Skeletal muscle satellite cell (primary cell): ENCODE data around the gene FSTL4.

Source experiments
- H3K27me3 ChIP-seq: 2 replicates; pipeline ENCODE4 v1.7.0; 2013; ENCODE audit warnings: low read length; ENCODE audit not compliant: control insufficient read depth, insufficient read depth
- H3K36me3 ChIP-seq: 2 replicates; pipeline ENCODE4 v1.7.0; 2013; ENCODE audit warnings: mild to moderate bottlenecking, control low read depth, low read length; ENCODE audit not compliant: insufficient read depth
- H3K4me1 ChIP-seq: 2 replicates; pipeline ENCODE4 v1.7.0; 2013; ENCODE audit warnings: low read length; ENCODE audit not compliant: control insufficient read depth, insufficient read depth
- H3K4me2 ChIP-seq: 2 replicates; pipeline ENCODE4 v1.7.0; 2013; ENCODE audit warnings: mild to moderate bottlenecking, low read length
- H3K4me3 ChIP-seq: 2 replicates; pipeline ENCODE4 v1.7.0; 2013; ENCODE audit warnings: low read length
- H3K9ac ChIP-seq: 2 replicates; pipeline ENCODE4 v1.7.0; 2013; ENCODE audit warnings: mild to moderate bottlenecking, low read depth, low read length, moderate library complexity
- H3K9me3 ChIP-seq: replicated peaks from 2 replicates; pipeline ENCODE4 v1.7.0; 2013; ENCODE audit warnings: mild to moderate bottlenecking, control low read depth, low read length

Gene FSTL4

DNA sequence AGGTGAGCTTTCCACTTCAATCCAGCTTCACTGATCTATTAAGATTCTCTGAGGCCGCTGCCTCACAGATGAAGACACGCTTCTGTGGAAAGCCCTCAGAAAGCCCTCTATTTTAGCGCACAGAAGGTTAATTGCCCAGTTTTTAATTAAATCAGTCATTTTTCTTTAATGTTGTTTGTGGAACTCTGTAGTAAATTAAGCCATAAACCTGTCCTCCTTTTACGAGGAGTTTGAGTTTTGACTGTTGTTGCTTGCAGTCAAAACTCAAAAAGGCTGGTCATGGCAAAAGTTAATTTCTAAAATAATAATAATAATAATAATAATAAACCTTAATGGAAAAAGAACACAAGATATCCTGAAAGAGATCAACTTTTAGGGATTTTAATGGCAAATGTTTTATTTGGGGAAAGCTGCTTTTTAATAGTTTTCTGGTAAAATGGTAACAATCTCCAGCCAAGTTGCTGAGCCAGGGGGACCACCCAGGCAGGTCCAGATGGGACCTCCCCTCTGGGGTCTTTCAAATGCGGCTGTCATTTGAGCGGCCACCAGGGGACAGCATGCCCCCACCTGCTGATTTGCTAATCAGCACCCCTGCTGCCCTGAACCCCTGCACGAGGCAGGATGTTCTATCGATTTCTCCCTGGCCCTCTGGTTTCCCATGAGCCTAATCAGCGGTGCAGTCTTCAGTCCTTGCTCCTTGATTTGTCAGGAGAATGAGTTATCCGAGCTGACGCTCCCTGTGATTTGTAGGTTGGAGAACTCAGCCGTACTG, 247.2 kb downstream of the FSTL4 start:
- Histone ChIP-seq H3K4me2 (no peak overlapping the region), H3K27me3 (peaks cover 45% of the 10 kb centered on the region)

GRCh38 chr5:133363807-133364587, 248.3 kb downstream of the FSTL4 start:
- Histone ChIP-seq H3K9me3 (no peaks in the 10 kb centered on the region), H3K4me2 (no peak overlapping the region), H3K4me3 (no peak overlapping the region), H3K9ac (no peak overlapping the region), H3K4me1 (no peaks in the 10 kb centered on the region), H3K27me3 (peaks cover 51% of the 10 kb centered on the region), H3K36me3 (no peaks in the 10 kb centered on the region)

More for the DNA sequence above, 247.2 kb downstream of the FSTL4 start:
- no peaks in the 10 kb centered on the region for H3K9me3 ChIP-seq
- H3K9ac ChIP-seq: no peak overlapping the region
- H3K36me3 ChIP-seq: no peaks in the 10 kb centered on the region
- no peak overlapping the region for H3K4me3 ChIP-seq
- no peaks in the 10 kb centered on the region for H3K4me1 ChIP-seq

DNA sequence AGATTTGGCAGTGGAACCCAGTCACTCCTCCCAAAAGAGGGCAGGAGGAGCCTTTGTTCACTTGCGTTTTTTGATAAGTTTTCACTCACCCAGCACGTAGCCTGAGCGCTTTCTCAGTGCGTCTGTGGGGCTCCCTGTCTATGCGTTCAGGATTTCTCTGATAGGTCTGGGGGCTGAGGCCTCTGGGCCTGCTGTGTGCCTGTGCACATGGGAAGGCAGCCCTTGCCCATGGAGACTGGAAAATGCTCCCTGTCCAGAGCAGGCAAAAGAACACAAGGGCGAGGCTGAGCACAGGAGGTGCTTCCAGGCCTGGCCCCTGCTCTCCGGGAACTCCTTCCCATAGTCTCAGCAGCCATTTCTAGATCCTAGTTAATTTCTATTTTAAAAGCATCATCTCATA, 249.9 kb downstream of the FSTL4 start:
- Histone ChIP-seq H3K27me3 (peaks cover 39% of the 10 kb centered on the region), H3K4me2 (no peak overlapping the region), H3K36me3 (no peaks in the 10 kb centered on the region), H3K4me1 (no peaks in the 10 kb centered on the region), H3K9ac (no peak overlapping the region), H3K9me3 (no peaks in the 10 kb centered on the region), H3K4me3 (no peak overlapping the region)

- H3K9me3 ChIP-seq: no peaks in the 10 kb centered on the region
- no peaks in the 10 kb centered on the region for H3K36me3 ChIP-seq
- H3K27me3 ChIP-seq: peaks cover 36% of the 10 kb centered on the region
- H3K4me3 ChIP-seq: no peak overlapping the region
- H3K4me2 ChIP-seq: no peak overlapping the region
- no peaks in the 10 kb centered on the region for H3K4me1 ChIP-seq
- H3K9ac ChIP-seq: no peak overlapping the region
Observed at GRCh38 chr5:133361922-133362321, 250.4 kb downstream of the FSTL4 start.

DNA sequence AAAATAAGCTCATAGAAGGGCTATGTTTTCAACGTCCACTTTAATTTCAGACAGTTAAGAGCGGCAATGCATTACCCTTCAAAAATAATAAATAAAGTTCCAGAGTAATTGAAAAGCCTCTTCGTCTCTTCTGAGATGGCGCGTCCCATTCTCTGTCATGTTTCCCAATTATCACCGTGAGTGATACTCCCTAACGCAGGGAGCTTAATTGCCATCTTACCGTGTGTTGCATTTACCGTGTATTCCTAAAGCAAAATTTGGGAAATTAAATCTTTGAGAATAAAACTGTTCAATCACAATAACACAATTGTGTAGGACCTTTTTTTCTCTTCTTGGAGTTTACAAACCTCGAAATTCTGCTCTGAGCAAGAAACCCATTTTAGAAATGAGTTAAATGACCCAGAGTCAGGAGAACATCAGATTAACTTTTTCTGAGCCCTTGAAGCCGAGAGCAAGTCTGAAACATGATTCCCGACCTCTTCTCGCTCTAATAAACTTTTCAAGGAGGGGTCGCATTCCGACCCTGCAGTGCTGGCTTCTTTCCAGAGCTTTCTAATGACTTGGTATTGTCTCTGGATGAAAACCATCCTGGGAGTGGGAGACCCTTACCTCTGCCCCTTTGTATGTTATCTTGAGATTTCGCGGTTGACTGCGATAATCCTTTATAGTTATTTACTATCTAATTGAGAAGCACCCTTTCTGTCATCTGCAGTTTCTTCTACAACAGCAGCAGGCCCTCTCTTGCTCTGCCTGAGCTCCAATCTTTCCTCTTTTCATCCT, 251.5 kb downstream of the FSTL4 start:
- Histone ChIP-seq H3K4me3 (no peak overlapping the region), H3K27me3 (peaks cover 32% of the 10 kb centered on the region), H3K4me2 (no peak overlapping the region), H3K36me3 (no peaks in the 10 kb centered on the region), H3K9ac (no peak overlapping the region), H3K4me1 (no peaks in the 10 kb centered on the region), H3K9me3 (no peaks in the 10 kb centered on the region)

- Histone ChIP-seq H3K36me3 (no peaks in the 10 kb centered on the region), H3K4me2 (no peak overlapping the region), H3K9me3 (no peaks in the 10 kb centered on the region), H3K4me1 (no peaks in the 10 kb centered on the region), H3K4me3 (no peak overlapping the region), H3K9ac (no peak overlapping the region), H3K27me3 (peaks cover 25% of the 10 kb centered on the region)
Observed at GRCh38 chr5:133359861-133360260, 252.5 kb downstream of the FSTL4 start.

GRCh38 chr5:133358271-133358670, 254.1 kb downstream of the FSTL4 start:
- no peak overlapping the region for H3K4me2 ChIP-seq
- H3K36me3 ChIP-seq: no peaks in the 10 kb centered on the region
- H3K27me3 ChIP-seq: peaks cover 21% of the 10 kb centered on the region
- no peak overlapping the region for H3K4me3 ChIP-seq
- no peaks in the 10 kb centered on the region for H3K9me3 ChIP-seq
- H3K4me1 ChIP-seq: no peaks in the 10 kb centered on the region
- H3K9ac ChIP-seq: no peak overlapping the region

GRCh38 chr5:133357758-133358157, 254.6 kb downstream of the FSTL4 start:
- Histone ChIP-seq H3K9ac (no peak overlapping the region), H3K4me1 (no peaks in the 10 kb centered on the region), H3K9me3 (no peaks in the 10 kb centered on the region)

DNA sequence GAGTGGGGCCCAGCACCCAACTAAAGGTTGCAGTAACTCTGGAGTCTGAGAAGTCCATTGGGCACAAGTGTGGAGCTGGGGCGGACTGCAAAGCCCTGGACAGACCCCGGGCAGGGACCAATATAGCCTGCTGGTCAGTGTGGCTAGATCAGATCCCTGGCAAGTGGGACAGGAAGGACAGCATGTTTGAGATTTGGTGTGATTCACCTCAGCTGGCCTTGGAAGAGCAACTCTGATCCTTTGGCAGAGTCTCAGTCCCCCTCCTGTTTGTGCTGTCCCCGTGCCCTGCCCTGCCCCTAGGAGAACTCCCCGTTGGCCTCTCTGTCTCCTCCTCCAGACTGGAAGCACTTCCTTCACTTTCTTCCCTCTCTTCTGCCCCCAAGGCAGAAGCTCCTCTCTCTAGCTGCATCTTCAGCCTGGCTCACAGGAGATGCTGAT, 255.3 kb downstream of the FSTL4 start:
- Histone ChIP-seq H3K27me3 (peaks cover 18% of the 10 kb centered on the region), H3K36me3 (no peaks in the 10 kb centered on the region), H3K4me3 (no peak overlapping the region), H3K9ac (no peak overlapping the region), H3K4me2 (no peak overlapping the region), H3K4me1 (no peaks in the 10 kb centered on the region), H3K9me3 (no peaks in the 10 kb centered on the region)

More at GRCh38 chr5:133357758-133358157, 254.6 kb downstream of the FSTL4 start:
- Histone ChIP-seq H3K27me3 (peaks cover 21% of the 10 kb centered on the region), H3K4me3 (no peak overlapping the region), H3K4me2 (no peak overlapping the region), H3K36me3 (no peaks in the 10 kb centered on the region)

GRCh38 chr5:133356396-133356983, 255.9 kb downstream of the FSTL4 start:
- no peak overlapping the region for H3K4me3 ChIP-seq
- H3K4me2 ChIP-seq: no peak overlapping the region
- H3K9ac ChIP-seq: no peak overlapping the region
- peaks cover 14% of the 10 kb centered on the region for H3K27me3 ChIP-seq
- no peaks in the 10 kb centered on the region for H3K36me3 ChIP-seq
- no peaks in the 10 kb centered on the region for H3K4me1 ChIP-seq
- no peaks in the 10 kb centered on the region for H3K9me3 ChIP-seq
